GM23338 (cell line): ENCODE measurements around the gene TFAP2E. TPM values are rescaled to one million over a fixed set of nuclear protein-coding genes. Genes with fewer than 3 reads are reported as not detected.

ENCODE experiments used
- ATAC-seq: fragments of 200-7000 bp; cut with Tn5 transposase; 3 replicates; pipeline ENCODE4 v1.9.1; 2020
- DNase-seq: peaks from one replicate; pipeline ENCODE4 v3.0.0-alpha.2; 2015; ENCODE audit warnings: low spot score
- H2AFZ ChIP-seq: fragments of 200-600 bp; sonication (generic); 2 replicates; pipeline ENCODE4 v1.8.0; 2016; ENCODE audit warnings: antibody characterized with exemption, mild to moderate bottlenecking, moderate library complexity
- H3F3A ChIP-seq: fragments of 200-600 bp; sonication (generic); replicated peaks from 2 replicates; pipeline ENCODE4 v1.8.0; 2017; ENCODE audit warnings: antibody characterized with exemption, mixed run types, low read depth
- H3K27ac ChIP-seq: fragments of 200-600 bp; sonication (generic); 2 replicates; pipeline ENCODE4 v1.6.1; 2016; ENCODE audit warnings: low read depth
- H3K27me3 ChIP-seq: fragments of 200-600 bp; sonication (generic); 2 replicates; pipeline ENCODE4 v1.8.0; 2016; ENCODE audit warnings: mild to moderate bottlenecking, mixed run types, moderate library complexity; ENCODE audit not compliant: insufficient read depth
- H3K36me3 ChIP-seq: fragments of 200-600 bp; sonication (generic); 2 replicates; pipeline ENCODE4 v1.8.0; 2016; ENCODE audit warnings: mild to moderate bottlenecking; ENCODE audit not compliant: insufficient read depth
- H3K4me1 ChIP-seq: fragments of 200-600 bp; sonication (generic); 2 replicates; pipeline ENCODE4 v1.8.0; 2016; ENCODE audit warnings: mild to moderate bottlenecking, moderate library complexity; ENCODE audit not compliant: insufficient read depth
- H3K4me2 ChIP-seq: fragments of 200-600 bp; sonication (generic); 2 replicates; pipeline ENCODE4 v1.7.1; 2017; ENCODE audit warnings: mixed run types
- H3K4me3 ChIP-seq: fragments of 200-600 bp; sonication (generic); 2 replicates; pipeline ENCODE4 v1.6.1; 2016; ENCODE audit warnings: mixed run types
- H3K79me2 ChIP-seq: fragments of 200-600 bp; sonication (generic); replicated peaks from 2 replicates; pipeline ENCODE4 v1.8.0; 2017; ENCODE audit warnings: mild to moderate bottlenecking; ENCODE audit not compliant: insufficient read depth
- H3K9me2 ChIP-seq: fragments of 200-600 bp; sonication (generic); 2 replicates; pipeline ENCODE4 v1.8.0; 2017; ENCODE audit not compliant: insufficient read depth
- H4K20me1 ChIP-seq: fragments of 200-600 bp; sonication (generic); replicated peaks from 2 replicates; pipeline ENCODE4 v1.8.0; 2017; ENCODE audit warnings: mild to moderate bottlenecking; ENCODE audit not compliant: insufficient read depth
- H3K27ac Mint-ChIP-seq: 2 replicates; pipeline ENCODE4 v1.8.0; 2020; ENCODE audit warnings: inconsistent platforms, mild to moderate bottlenecking, moderate library complexity, mixed read lengths
- H3K27me3 Mint-ChIP-seq: 3 replicates; pipeline ENCODE4 v1.8.0; 2022; ENCODE audit warnings: low read depth, mild to moderate bottlenecking, moderate library complexity, mixed read lengths, inconsistent platforms; ENCODE audit not compliant: insufficient read depth, poor library complexity
- H3K36me3 Mint-ChIP-seq: 3 replicates; pipeline ENCODE4 v1.8.0; 2021; ENCODE audit warnings: low read depth, mild to moderate bottlenecking, inconsistent platforms, moderate library complexity, mixed read lengths
- H3K4me1 Mint-ChIP-seq: 3 replicates; pipeline ENCODE4 v1.8.0; 2020; ENCODE audit warnings: mild to moderate bottlenecking, inconsistent platforms, mixed read lengths
- H3K4me3 Mint-ChIP-seq: 3 replicates; pipeline ENCODE4 v1.8.0; 2021; ENCODE audit warnings: moderate library complexity, mild to moderate bottlenecking, inconsistent platforms, mixed read lengths
- H3K9me3 Mint-ChIP-seq: 3 replicates; pipeline ENCODE4 v1.8.0; 2020; ENCODE audit warnings: moderate library complexity, mild to moderate bottlenecking, inconsistent platforms, mixed read lengths
- CREB1 ChIP-seq: fragments of 250-450 bp; sonication (Bioruptor Pico); IDR thresholded peaks from 2 replicates; pipeline ENCODE4 v1.5.0; 2020; ENCODE audit warnings: low read depth, mild to moderate bottlenecking, moderate library complexity
- EZH2 ChIP-seq: fragments of 200-600 bp; sonication (generic); IDR thresholded peaks from one replicate; pipeline ENCODE4 v1.8.0; 2017; ENCODE audit warnings: antibody characterized with exemption, mild to moderate bottlenecking, low read depth; ENCODE audit not compliant: unreplicated experiment
- EZH2phosphoT487 ChIP-seq: fragments of 200-600 bp; sonication (generic); IDR thresholded peaks from one replicate; pipeline ENCODE4 v1.8.1; 2018; ENCODE audit warnings: antibody characterized with exemption; ENCODE audit not compliant: unreplicated experiment
- JUNB ChIP-seq: IDR thresholded peaks from one replicate; pipeline ENCODE4 v1.6.1; 2016; ENCODE audit warnings: antibody characterized with exemption; ENCODE audit not compliant: unreplicated experiment
- NANOG ChIP-seq: IDR thresholded peaks from 2 replicates; pipeline ENCODE4 v1.6.1; 2016; ENCODE audit warnings: antibody characterized with exemption, borderline replicate concordance
- POLR2AphosphoS5 ChIP-seq: IDR thresholded peaks from 2 replicates; pipeline ENCODE4 v1.6.1; 2016; ENCODE audit warnings: antibody characterized with exemption, low read depth
- STAT1 ChIP-seq: IDR thresholded peaks from one replicate; pipeline ENCODE4 v1.6.1; 2016; ENCODE audit warnings: antibody characterized with exemption; ENCODE audit not compliant: unreplicated experiment
- ZNF114 ChIP-seq: fragments of 250-450 bp; sonication (Bioruptor Pico); IDR thresholded peaks from 2 replicates; pipeline ENCODE4 v1.5.0; 2020; ENCODE audit warnings: mild to moderate bottlenecking, moderate library complexity
- ZNF331 ChIP-seq: fragments of 250-450 bp; sonication (Bioruptor Pico); IDR thresholded peaks from 2 replicates; pipeline ENCODE4 v1.5.0; 2020; ENCODE audit warnings: low read depth, mild to moderate bottlenecking, moderate library complexity
- polyA plus RNA-seq: library from polyadenylated mRNA; unstranded; fragments of >200 nt; fragmentation: Nextera tagmentation; extraction: Ambion mirVana; gene quantifications from 2 replicates; pipeline ENCODE4 v1.2.1, GENCODE V29; 2016
- total RNA-seq: library from RNA; depleted of rRNA; stranded (reverse); fragments of >200 nt; shearing (Covaris generic); gene quantifications from 2 replicates; pipeline ENCODE4 v1.2.3, GENCODE V29; 2014
- TF ChIP-seq, protein P1 (sequence below): fragments of 250-450 bp; sonication (Bioruptor Pico); IDR thresholded peaks from 2 replicates; pipeline ENCODE4 v1.5.0; 2020; ENCODE audit warnings: mild to moderate bottlenecking, moderate library complexity
- TF ChIP-seq, protein P2 (sequence below), 2 experiments: fragments of 200-600 bp in 1 of 2; sonication (generic) in 1 of 2; conservative IDR thresholded peaks; 2 replicates each; pipeline versions ENCODE4 v1.5.1 to v1.6.1; 2016 to 2017; ENCODE audit warnings: antibody characterized with exemption in 2 of 2, low read depth in 2 of 2, mild to moderate bottlenecking in 2 of 2, moderate library complexity in 1 of 2
- TF ChIP-seq, protein P3 (sequence below): IDR thresholded peaks from one replicate; pipeline ENCODE4 v1.6.1; 2018; ENCODE audit warnings: antibody characterized with exemption; ENCODE audit not compliant: unreplicated experiment
- TF ChIP-seq, protein P4 (sequence below): IDR thresholded peaks from 2 replicates; pipeline ENCODE4 v1.6.1; 2016; ENCODE audit warnings: antibody characterized with exemption

TFAP2E gene
- total and polyA plus RNA-seq, 2 experiments from 2014 or later: 0.34 to 1.4 TPM

DNA sequence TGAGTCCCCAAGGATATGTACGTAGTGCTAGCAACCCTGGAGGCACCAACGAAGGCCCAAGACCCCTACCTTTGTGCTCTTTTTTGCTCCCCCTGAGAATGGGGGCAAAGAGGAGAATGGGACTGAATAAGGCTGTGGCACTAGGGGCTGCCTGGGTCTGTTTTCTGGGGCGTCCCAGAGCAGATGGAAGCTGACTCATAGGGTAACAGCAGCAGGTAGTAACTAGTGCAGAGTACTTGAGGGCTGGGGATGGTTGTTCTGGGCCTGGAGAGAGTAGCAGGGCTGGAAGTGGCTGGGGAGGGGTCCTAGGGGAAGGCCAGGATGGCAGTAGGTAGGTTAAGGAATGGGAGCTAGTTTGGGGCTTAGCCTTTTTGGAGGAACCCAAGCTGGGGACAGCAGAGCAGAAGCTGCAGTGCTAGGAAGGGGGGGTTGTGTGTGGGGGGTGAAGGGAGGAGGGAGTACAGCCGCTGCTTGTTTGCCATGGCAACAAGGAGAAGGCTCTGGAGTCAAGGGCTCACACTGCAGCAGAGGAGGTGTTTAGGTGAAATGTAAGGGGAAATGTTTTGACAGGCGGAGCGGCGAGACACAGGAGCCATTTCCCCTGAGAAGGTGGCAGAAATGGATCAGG lies 13.7 kb upstream of the TFAP2E start:
- Histone ChIP-seq H3K4me3 (peak overlapping the region; percentile 91; the same call in 1 of the 2 replicates), H3K9me2 (no peaks in the 10 kb centered on the region), H3K4me2 (peak overlapping the region; percentile 88), H3K4me1 (peaks cover 21% of the 10 kb centered on the region), H3K79me2 (peaks cover 17% of the 10 kb centered on the region), H3K27ac (no peak overlapping the region), H4K20me1 (peaks cover 14% of the 10 kb centered on the region; the same call in 1 of the 2 replicates), H3K27me3 (no peaks in the 10 kb centered on the region), H3F3A (peaks cover 17% of the 10 kb centered on the region), H3K36me3 (no peaks in the 10 kb centered on the region; the same call in 1 of the 2 replicates), H2AFZ (no peak overlapping the region)
- Mint-ChIP-seq H3K4me1 (peaks cover 34% of the 10 kb centered on the region), H3K9me3 (peaks cover 3% of the 10 kb centered on the region; the same call in 2 of the 3 replicates), H3K27ac (no peak overlapping the region), H3K4me3 (peak overlapping the region; percentile 7; the same call in 2 of the 3 replicates), H3K27me3 (peaks cover 22% of the 10 kb centered on the region), H3K36me3 (peaks cover 38% of the 10 kb centered on the region)
- TF ChIP-seq ZNF331 (no peak), NANOG (no peak), CREB1 (no peak), EZH2phosphoT487 (no peak), JUNB (no peak), EZH2 (no peak), STAT1 (no peak), POLR2AphosphoS5 (no peak), ZNF114 (CRISPR knock-in tag) (no peak)
- TF ChIP-seq, protein P1, sequence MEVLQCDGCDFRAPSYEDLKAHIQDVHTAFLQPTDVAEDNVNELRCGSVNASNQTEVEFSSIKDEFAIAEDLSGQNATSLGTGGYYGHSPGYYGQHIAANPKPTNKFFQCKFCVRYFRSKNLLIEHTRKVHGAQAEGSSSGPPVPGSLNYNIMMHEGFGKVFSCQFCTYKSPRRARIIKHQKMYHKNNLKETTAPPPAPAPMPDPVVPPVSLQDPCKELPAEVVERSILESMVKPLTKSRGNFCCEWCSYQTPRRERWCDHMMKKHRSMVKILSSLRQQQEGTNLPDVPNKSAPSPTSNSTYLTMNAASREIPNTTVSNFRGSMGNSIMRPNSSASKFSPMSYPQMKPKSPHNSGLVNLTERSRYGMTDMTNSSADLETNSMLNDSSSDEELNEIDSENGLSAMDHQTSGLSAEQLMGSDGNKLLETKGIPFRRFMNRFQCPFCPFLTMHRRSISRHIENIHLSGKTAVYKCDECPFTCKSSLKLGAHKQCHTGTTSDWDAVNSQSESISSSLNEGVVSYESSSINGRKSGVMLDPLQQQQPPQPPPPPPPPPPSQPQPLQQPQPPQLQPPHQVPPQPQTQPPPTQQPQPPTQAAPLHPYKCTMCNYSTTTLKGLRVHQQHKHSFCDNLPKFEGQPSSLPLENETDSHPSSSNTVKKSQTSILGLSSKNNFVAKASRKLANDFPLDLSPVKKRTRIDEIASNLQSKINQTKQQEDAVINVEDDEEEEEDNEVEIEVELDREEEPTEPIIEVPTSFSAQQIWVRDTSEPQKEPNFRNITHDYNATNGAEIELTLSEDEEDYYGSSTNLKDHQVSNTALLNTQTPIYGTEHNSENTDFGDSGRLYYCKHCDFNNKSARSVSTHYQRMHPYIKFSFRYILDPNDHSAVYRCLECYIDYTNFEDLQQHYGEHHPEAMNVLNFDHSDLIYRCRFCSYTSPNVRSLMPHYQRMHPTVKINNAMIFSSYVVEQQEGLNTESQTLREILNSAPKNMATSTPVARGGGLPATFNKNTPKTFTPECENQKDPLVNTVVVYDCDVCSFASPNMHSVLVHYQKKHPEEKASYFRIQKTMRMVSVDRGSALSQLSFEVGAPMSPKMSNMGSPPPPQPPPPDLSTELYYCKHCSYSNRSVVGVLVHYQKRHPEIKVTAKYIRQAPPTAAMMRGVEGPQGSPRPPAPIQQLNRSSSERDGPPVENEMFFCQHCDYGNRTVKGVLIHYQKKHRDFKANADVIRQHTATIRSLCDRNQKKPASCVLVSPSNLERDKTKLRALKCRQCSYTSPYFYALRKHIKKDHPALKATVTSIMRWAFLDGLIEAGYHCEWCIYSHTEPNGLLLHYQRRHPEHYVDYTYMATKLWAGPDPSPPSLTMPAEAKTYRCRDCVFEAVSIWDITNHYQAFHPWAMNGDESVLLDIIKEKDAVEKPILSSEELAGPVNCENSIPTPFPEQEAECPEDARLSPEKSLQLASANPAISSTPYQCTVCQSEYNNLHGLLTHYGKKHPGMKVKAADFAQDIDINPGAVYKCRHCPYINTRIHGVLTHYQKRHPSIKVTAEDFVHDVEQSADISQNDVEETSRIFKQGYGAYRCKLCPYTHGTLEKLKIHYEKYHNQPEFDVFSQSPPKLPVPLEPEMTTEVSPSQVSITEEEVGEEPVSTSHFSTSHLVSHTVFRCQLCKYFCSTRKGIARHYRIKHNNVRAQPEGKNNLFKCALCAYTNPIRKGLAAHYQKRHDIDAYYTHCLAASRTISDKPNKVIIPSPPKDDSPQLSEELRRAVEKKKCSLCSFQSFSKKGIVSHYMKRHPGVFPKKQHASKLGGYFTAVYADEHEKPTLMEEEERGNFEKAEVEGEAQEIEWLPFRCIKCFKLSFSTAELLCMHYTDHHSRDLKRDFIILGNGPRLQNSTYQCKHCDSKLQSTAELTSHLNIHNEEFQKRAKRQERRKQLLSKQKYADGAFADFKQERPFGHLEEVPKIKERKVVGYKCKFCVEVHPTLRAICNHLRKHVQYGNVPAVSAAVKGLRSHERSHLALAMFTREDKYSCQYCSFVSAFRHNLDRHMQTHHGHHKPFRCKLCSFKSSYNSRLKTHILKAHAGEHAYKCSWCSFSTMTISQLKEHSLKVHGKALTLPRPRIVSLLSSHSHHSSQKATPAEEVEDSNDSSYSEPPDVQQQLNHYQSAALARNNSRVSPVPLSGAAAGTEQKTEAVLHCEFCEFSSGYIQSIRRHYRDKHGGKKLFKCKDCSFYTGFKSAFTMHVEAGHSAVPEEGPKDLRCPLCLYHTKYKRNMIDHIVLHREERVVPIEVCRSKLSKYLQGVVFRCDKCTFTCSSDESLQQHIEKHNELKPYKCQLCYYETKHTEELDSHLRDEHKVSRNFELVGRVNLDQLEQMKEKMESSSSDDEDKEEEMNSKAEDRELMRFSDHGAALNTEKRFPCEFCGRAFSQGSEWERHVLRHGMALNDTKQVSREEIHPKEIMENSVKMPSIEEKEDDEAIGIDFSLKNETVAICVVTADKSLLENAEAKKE (CRISPR knock-in tag): no peak
- TF ChIP-seq, protein P2, sequence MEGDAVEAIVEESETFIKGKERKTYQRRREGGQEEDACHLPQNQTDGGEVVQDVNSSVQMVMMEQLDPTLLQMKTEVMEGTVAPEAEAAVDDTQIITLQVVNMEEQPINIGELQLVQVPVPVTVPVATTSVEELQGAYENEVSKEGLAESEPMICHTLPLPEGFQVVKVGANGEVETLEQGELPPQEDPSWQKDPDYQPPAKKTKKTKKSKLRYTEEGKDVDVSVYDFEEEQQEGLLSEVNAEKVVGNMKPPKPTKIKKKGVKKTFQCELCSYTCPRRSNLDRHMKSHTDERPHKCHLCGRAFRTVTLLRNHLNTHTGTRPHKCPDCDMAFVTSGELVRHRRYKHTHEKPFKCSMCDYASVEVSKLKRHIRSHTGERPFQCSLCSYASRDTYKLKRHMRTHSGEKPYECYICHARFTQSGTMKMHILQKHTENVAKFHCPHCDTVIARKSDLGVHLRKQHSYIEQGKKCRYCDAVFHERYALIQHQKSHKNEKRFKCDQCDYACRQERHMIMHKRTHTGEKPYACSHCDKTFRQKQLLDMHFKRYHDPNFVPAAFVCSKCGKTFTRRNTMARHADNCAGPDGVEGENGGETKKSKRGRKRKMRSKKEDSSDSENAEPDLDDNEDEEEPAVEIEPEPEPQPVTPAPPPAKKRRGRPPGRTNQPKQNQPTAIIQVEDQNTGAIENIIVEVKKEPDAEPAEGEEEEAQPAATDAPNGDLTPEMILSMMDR (conservative IDR thresholded peaks at IDR 0.05; ENCODE audit: low read depth in 2 of 2): no peak
- TF ChIP-seq, protein P3, sequence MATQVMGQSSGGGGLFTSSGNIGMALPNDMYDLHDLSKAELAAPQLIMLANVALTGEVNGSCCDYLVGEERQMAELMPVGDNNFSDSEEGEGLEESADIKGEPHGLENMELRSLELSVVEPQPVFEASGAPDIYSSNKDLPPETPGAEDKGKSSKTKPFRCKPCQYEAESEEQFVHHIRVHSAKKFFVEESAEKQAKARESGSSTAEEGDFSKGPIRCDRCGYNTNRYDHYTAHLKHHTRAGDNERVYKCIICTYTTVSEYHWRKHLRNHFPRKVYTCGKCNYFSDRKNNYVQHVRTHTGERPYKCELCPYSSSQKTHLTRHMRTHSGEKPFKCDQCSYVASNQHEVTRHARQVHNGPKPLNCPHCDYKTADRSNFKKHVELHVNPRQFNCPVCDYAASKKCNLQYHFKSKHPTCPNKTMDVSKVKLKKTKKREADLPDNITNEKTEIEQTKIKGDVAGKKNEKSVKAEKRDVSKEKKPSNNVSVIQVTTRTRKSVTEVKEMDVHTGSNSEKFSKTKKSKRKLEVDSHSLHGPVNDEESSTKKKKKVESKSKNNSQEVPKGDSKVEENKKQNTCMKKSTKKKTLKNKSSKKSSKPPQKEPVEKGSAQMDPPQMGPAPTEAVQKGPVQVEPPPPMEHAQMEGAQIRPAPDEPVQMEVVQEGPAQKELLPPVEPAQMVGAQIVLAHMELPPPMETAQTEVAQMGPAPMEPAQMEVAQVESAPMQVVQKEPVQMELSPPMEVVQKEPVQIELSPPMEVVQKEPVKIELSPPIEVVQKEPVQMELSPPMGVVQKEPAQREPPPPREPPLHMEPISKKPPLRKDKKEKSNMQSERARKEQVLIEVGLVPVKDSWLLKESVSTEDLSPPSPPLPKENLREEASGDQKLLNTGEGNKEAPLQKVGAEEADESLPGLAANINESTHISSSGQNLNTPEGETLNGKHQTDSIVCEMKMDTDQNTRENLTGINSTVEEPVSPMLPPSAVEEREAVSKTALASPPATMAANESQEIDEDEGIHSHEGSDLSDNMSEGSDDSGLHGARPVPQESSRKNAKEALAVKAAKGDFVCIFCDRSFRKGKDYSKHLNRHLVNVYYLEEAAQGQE: no peak
- TF ChIP-seq, protein P4, sequence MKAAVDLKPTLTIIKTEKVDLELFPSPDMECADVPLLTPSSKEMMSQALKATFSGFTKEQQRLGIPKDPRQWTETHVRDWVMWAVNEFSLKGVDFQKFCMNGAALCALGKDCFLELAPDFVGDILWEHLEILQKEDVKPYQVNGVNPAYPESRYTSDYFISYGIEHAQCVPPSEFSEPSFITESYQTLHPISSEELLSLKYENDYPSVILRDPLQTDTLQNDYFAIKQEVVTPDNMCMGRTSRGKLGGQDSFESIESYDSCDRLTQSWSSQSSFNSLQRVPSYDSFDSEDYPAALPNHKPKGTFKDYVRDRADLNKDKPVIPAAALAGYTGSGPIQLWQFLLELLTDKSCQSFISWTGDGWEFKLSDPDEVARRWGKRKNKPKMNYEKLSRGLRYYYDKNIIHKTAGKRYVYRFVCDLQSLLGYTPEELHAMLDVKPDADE: no peak
- DNase-seq (no peak), ATAC-seq (no peak)
